Activated T-cell treated with anti-CD3 and anti-CD28 coated beads, Interleukin-2, amount 50 U/mL, for 24 hours (primary cell): Measurements from ENCODE around the gene ANP32E.

Experiments
- DNase-seq: peaks from one replicate; pipeline ENCODE4 v3.0.0-alpha.2; 2020
- H3K27ac Mint-ChIP-seq: 2 replicates; pipeline ENCODE4 v1.8.0; 2020; ENCODE audit warnings: mild to moderate bottlenecking, mixed read lengths
- H3K27me3 Mint-ChIP-seq: 2 replicates; pipeline ENCODE4 v1.8.0; 2020; ENCODE audit warnings: mixed read lengths
- H3K36me3 Mint-ChIP-seq: 2 replicates; pipeline ENCODE4 v1.8.0; 2020; ENCODE audit warnings: low read depth, mixed read lengths
- H3K4me1 Mint-ChIP-seq: 2 replicates; pipeline ENCODE4 v1.8.0; 2020; ENCODE audit warnings: low read depth, mixed read lengths
- H3K4me3 Mint-ChIP-seq: 2 replicates; pipeline ENCODE4 v1.8.0; 2020; ENCODE audit warnings: mild to moderate bottlenecking, moderate library complexity, mixed read lengths
- H3K9me3 Mint-ChIP-seq: 2 replicates; pipeline ENCODE4 v1.8.0; 2020; ENCODE audit warnings: mixed read lengths

ANP32E gene

DNA sequence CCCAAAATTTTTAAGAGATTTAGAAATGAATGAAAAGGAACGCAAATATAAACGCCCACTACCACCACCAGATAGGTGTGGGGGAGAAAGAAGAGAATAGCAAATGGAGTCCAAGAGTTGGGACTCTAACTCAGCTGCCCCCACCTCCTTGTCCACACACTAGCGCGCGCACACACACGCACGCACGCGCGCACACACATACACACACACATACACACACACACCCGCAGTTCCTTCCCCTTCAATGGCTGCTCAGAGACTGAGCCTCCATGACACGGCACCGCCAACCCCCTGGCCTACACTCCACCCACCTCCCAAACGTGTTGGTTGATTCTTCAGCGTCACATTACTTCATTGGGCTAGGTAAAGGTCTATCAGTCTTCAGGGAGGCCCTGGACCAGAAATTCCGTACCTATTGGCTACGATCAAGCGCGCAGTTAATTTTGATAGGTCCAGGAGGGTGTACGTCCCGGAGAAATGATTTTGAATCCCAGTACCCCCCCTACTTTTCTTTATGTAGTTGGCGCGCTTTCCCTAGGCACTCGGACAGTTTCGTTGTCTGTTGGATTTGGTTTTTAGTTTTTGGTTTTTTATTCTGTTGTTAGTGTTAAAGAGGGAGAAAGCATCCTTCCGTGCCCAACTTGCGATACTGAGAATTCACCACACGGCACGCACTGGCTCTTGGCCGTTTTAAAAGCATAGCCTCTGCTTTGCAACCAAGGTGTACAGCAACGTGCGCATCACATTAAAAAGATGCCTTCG, at the start of gene ANP32E:
Gene ANP32E (minus strand): TSS at position 261 of the 762 bp plus-strand sequence. CDS start 326 bp downstream, outside the sequence.
- no peaks in the 10 kb centered on the region for H3K9me3 Mint-ChIP-seq
- H3K27ac Mint-ChIP-seq, result no peak within 1 kb of the TSS
- H3K27me3 Mint-ChIP-seq, result no peaks in the 10 kb centered on the region
- DNase-seq, result peak; percentile 91
- H3K4me3 Mint-ChIP-seq, result no peak within 1 kb of the TSS
- H3K36me3 Mint-ChIP-seq, result peaks cover 27% of the 10 kb centered on the region
- peaks cover 24% of the 10 kb centered on the region for H3K4me1 Mint-ChIP-seq

- Mint-ChIP-seq H3K9me3 (peaks cover 6% of the 10 kb centered on the region), H3K27ac (no peak overlapping the region), H3K27me3 (peaks cover 7% of the 10 kb centered on the region), H3K4me3 (peak overlapping the region; percentile 69), H3K36me3 (peaks cover 3% of the 10 kb centered on the region), H3K4me1 (peaks cover 31% of the 10 kb centered on the region)
- DNase-seq, result no peak
Measured at GRCh38 chr1:150283260-150283659, 47.3 kb upstream of the ANP32E start.

DNA sequence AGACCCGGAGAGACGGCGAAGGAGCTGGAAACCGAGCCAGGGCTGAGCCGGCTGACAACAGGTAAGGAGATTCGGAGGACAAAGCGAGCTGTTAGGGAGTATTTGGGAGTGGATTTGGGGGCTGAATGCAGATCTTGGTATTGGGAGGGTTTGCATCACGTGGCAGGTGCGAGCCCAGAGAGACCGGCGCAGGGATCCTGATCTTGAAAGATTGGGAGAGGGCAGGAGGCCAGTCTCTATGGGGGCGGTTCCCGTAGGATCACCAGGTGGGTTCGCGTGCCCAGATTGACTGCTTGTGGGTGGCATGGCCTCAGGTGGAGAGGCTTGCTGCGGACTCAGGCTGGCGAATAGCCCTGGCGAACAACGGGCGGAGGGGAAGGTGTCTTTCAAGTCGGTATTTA, 46.6 kb upstream of the ANP32E start:
- Mint-ChIP-seq H3K4me1 (peaks cover 31% of the 10 kb centered on the region), H3K4me3 (peak overlapping the region; percentile 69), H3K9me3 (peaks cover 6% of the 10 kb centered on the region), H3K36me3 (peaks cover 3% of the 10 kb centered on the region), H3K27me3 (peaks cover 7% of the 10 kb centered on the region), H3K27ac (peak overlapping the region; percentile 86)
- DNase-seq, result no peak

DNA sequence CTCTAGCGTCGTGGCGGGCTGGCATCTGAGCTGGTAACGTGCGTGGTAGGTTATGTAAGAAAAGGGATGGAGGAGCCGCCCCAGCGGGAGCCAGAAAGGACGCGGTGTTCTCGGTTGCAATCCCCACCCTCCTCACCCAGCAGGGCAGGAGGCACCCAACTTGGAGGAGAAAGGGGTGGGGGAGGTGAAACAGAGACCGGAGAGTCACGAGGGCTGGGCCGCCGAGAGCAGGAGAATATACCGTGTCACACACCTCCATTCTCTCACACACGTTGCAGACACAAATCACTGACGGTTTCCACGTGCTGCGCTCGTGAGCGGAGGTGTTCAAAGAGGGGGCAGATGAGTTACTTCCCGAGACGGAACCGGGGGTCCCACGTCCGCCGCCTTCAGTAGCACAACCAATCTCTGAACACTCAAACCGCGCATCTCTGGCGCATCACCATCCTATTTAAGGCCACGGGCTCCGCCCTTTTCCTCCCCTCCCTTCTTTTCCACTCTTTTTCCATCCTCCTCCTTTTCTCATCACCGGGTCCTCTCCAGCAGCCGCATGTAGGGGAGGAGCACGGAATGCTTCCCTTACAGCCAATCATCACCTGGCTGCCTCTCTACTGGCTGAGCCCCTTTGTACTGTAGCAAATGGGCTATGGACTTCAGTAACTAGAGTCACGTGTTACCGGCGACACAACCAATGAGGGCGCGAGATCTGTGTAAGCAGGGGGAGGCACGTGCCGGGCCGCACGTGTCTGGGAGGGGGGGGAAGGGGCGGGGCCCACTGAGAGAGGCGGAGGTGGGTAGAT, 46.0 kb upstream of the ANP32E start, which contains the start of gene CIART:
Gene CIART (plus strand): TSS at position 797 of the 800 bp plus-strand sequence. CDS start 714 bp downstream, outside the sequence.
- DNase-seq, result peak; percentile 78
- H3K4me3 Mint-ChIP-seq, result peak within 1 kb of the TSS; percentile 69
- peaks cover 3% of the 10 kb centered on the region for H3K36me3 Mint-ChIP-seq
- H3K27ac Mint-ChIP-seq, result peak within 1 kb of the TSS; percentile 86
- peaks cover 6% of the 10 kb centered on the region for H3K9me3 Mint-ChIP-seq
- H3K27me3 Mint-ChIP-seq, result peaks cover 7% of the 10 kb centered on the region
- H3K4me1 Mint-ChIP-seq, result peaks cover 31% of the 10 kb centered on the region

DNA sequence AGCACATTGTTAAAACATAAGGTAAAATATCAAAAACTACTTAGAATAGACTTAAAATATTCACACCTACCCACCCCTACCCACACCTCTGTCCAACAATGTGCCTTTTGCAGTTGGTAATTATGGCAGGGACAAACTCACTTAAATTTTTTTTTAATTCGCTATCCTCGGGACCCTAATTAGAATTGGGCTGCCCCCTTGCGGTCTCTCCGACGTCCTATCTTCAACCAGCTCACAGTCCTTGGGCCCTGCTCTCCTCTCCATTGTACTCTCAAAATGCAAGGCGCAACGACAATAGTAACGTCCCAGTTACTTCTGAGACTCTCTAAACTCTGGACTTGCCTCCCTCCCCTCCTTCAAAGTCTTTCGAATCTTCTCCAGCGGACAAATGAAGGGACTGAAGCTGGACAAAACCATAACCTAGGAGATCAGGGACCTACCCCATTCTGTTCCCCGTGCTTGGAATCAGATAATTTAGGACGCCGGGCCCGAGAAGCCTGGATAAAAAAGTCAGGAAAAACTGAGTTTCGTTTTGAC, 45.4 kb upstream of the ANP32E start:
- Mint-ChIP-seq H3K9me3 (peaks cover 6% of the 10 kb centered on the region), H3K36me3 (peaks cover 3% of the 10 kb centered on the region), H3K27ac (peak overlapping the region; percentile 86), H3K4me3 (peak overlapping the region; percentile 69), H3K27me3 (peaks cover 7% of the 10 kb centered on the region), H3K4me1 (peaks cover 31% of the 10 kb centered on the region)
- peak; percentile 62 for DNase-seq

GRCh38 chr1:150280138-150280707, 44.3 kb upstream of the ANP32E start:
- Mint-ChIP-seq H3K9me3 (peaks cover 6% of the 10 kb centered on the region), H3K27me3 (peaks cover 7% of the 10 kb centered on the region), H3K27ac (no peak overlapping the region), H3K4me1 (peaks cover 31% of the 10 kb centered on the region), H3K36me3 (peaks cover 3% of the 10 kb centered on the region), H3K4me3 (no peak overlapping the region)
- DNase-seq, result no peak

DNA sequence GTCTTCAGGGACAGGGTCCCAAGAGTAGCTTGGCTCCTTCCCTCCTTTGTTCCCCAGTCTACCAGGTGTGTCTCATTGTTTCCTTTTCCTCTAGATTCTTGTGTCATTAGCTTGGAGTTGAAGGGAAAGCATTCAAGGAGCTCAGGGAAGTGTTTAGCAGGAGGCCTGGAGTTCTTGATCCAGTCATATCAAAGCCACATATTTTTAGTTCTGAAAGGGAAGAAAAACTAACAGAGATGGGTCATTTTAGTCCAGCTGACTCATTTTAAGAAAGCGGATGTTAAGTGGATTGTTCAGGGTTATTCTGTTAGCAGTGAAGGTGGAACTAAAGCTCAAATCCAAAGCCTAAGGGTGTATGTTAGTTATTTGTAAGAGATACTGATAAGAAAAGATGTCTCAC, 37.4 kb upstream of the ANP32E start:
- no peak for DNase-seq
- Mint-ChIP-seq H3K27me3 (no peaks in the 10 kb centered on the region), H3K4me1 (peaks cover 10% of the 10 kb centered on the region), H3K9me3 (no peaks in the 10 kb centered on the region), H3K4me3 (no peak overlapping the region), H3K36me3 (peaks cover 7% of the 10 kb centered on the region), H3K27ac (no peak overlapping the region)

DNA sequence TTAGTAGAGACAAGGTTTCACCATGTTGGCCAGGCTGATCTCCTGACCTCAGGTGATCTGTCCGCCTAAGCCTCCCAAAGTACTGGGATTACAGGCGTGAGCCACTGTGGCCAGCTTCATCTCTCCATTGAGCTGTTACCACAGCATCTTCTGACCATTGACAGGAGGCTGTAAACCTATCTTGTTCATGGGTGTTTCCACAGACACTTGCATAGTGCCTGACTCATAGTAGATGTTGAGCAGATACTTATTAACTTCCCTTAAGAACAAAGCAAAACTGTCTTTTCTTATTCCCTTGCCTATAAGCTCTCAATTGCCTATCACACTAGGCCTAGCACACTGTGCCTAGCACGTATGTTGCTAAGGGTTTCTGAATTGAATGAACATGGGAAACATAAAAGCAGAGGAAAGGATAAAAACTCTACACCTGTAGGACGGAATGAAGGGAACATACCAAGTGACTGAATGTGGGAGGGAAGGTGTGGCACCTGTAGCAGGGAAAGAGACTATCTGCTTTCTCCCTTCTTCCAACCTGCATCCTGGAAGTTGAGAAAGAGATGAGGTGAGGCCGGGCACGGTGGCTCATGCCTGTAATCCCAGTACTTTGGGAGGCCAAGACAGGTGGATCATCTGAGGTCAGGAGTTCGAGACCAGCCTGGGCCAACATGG, 35.5 kb upstream of the ANP32E start:
- no peak for DNase-seq
- H3K27ac Mint-ChIP-seq, result no peak overlapping the region
- H3K27me3 Mint-ChIP-seq, result no peaks in the 10 kb centered on the region
- H3K36me3 Mint-ChIP-seq, result peaks cover 25% of the 10 kb centered on the region
- no peak overlapping the region for H3K4me3 Mint-ChIP-seq
- peaks cover 27% of the 10 kb centered on the region for H3K4me1 Mint-ChIP-seq
- no peaks in the 10 kb centered on the region for H3K9me3 Mint-ChIP-seq

- Mint-ChIP-seq H3K27ac (peak overlapping the region; percentile 98), H3K4me3 (peak overlapping the region; percentile 97), H3K4me1 (peaks cover 31% of the 10 kb centered on the region), H3K9me3 (no peaks in the 10 kb centered on the region), H3K27me3 (no peaks in the 10 kb centered on the region), H3K36me3 (peaks cover 45% of the 10 kb centered on the region)
- no peak for DNase-seq
Measured at GRCh38 chr1:150269451-150269850, 33.5 kb upstream of the ANP32E start.

DNA sequence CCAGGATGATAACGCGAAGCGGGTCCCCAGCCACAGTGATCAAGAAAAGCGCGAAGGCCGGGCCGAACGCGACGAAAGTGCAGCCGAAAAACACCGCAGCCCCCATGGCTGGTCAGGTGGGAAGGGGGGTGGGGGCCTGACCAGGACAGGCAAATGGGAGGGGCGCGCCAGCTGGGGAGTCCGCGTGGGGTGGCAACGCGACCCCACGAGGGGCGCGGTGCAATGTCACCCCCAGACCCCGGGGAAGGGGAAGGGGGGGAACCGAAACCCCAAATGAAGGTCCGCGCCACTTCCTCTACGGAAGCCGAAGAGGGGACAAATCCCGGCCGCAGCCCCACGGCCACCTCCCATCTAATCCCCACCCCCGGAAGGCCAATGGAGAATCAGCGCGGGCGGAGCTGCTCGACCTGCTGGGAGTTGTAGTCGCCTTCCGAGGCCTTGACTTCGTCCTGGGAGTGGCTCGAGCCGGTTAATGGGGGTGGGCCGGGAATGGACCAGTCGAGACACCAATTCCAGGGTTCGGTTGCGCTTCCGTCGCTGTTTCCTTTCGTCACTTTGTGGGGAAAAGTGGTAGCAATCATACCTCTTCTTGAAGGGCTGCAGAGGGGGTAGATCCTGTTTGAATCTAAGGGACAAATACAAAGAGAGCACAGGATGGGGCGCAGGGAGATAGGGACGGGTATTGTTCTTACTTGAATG, 32.9 kb upstream of the ANP32E start, which contains the start of gene APH1A:
Gene APH1A (minus strand): TSS at position 312 of the 699 bp plus-strand sequence. CDS start 206 bp downstream, at position 106.
- H3K27ac Mint-ChIP-seq, result peak within 1 kb of the TSS; percentile 98
- peaks cover 31% of the 10 kb centered on the region for H3K4me1 Mint-ChIP-seq
- peak within 1 kb of the TSS; percentile 97 for H3K4me3 Mint-ChIP-seq
- H3K36me3 Mint-ChIP-seq, result peaks cover 46% of the 10 kb centered on the region
- no peaks in the 10 kb centered on the region for H3K9me3 Mint-ChIP-seq
- DNase-seq, result peak; percentile 93
- H3K27me3 Mint-ChIP-seq, result no peaks in the 10 kb centered on the region

GRCh38 chr1:150268340-150268704, 32.4 kb upstream of the ANP32E start:
- Mint-ChIP-seq H3K27me3 (no peaks in the 10 kb centered on the region), H3K36me3 (peaks cover 46% of the 10 kb centered on the region), H3K9me3 (no peaks in the 10 kb centered on the region), H3K4me1 (peaks cover 31% of the 10 kb centered on the region), H3K4me3 (peak overlapping the region; percentile 97), H3K27ac (peak overlapping the region; percentile 98)
- no peak for DNase-seq

DNA sequence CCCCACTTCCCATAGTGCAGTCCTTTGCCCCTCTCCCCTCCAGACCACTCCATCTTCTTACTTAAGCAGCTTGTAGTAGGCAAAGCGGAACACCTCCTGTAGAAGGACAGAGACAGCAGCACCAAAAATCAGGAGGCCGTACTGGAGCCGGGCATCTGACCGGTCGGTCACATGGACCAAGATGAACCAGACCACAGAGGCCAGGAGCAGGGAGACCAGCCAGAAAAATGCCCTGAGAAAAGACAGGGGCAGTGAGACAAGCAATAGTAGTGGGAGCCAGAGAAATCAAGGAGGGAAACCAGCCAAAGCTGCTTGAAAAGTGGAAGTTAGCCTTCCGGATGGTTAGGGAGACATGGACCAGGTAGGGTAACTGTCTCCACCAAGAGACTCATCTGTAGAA, 32.0 kb upstream of the ANP32E start:
- H3K4me1 Mint-ChIP-seq, result peaks cover 31% of the 10 kb centered on the region
- no peak for DNase-seq
- H3K36me3 Mint-ChIP-seq, result peaks cover 46% of the 10 kb centered on the region
- H3K9me3 Mint-ChIP-seq, result no peaks in the 10 kb centered on the region
- peak overlapping the region; percentile 98 for H3K27ac Mint-ChIP-seq
- peak overlapping the region; percentile 97 for H3K4me3 Mint-ChIP-seq
- H3K27me3 Mint-ChIP-seq, result no peaks in the 10 kb centered on the region

GRCh38 chr1:150263549-150263948, 27.6 kb upstream of the ANP32E start:
- no peak for DNase-seq
- Mint-ChIP-seq H3K9me3 (no peaks in the 10 kb centered on the region), H3K36me3 (peaks cover 42% of the 10 kb centered on the region), H3K4me1 (peaks cover 21% of the 10 kb centered on the region), H3K27ac (no peak overlapping the region), H3K27me3 (peaks cover 7% of the 10 kb centered on the region), H3K4me3 (no peak overlapping the region)
